H9 (cell line): ENCODE measurements around the gene ADAMTSL3. TPM values are rescaled to one million over a fixed set of nuclear protein-coding genes. Genes with fewer than 3 reads are reported as not detected.

Experiments used
- DNase-seq: peaks from one replicate; pipeline ENCODE4 v3.0.0-alpha.2; 2017
- H2AFZ ChIP-seq: one replicate; pipeline ENCODE4 v1.6.1; 2013; ENCODE audit warnings: mild to moderate bottlenecking, low read length, control low read depth, moderate library complexity
- H2AK5ac ChIP-seq: 2 replicates; pipeline ENCODE4 v1.6.1; 2013; ENCODE audit warnings: low read length, control low read depth, mixed read lengths; ENCODE audit not compliant: insufficient read length
- H2BK120ac ChIP-seq: one replicate; pipeline ENCODE4 v1.6.1; 2013; ENCODE audit warnings: low read depth, mild to moderate bottlenecking, low read length, control low read depth, inconsistent platforms; ENCODE audit not compliant: poor library complexity, severe bottlenecking
- H2BK12ac ChIP-seq: 2 replicates; pipeline ENCODE4 v1.6.1; 2013; ENCODE audit warnings: low read length, control low read depth, mixed read lengths, low read depth; ENCODE audit not compliant: insufficient read length
- H2BK15ac ChIP-seq: 2 replicates; pipeline ENCODE4 v1.6.1; 2013; ENCODE audit warnings: low read depth, low read length, control low read depth
- H2BK20ac ChIP-seq: one replicate; pipeline ENCODE4 v1.6.1; 2013; ENCODE audit warnings: low read depth, mild to moderate bottlenecking, low read length, control low read depth, inconsistent platforms; ENCODE audit not compliant: poor library complexity, severe bottlenecking
- H2BK5ac ChIP-seq: 2 replicates; pipeline ENCODE4 v1.6.1; 2013; ENCODE audit warnings: low read length, control low read depth, mixed read lengths; ENCODE audit not compliant: insufficient read length
- H3K14ac ChIP-seq: 2 replicates; pipeline ENCODE4 v1.6.1; 2013; ENCODE audit warnings: low read length, control low read depth; ENCODE audit not compliant: insufficient read depth
- H3K18ac ChIP-seq: 2 replicates; pipeline ENCODE4 v1.6.1; 2013; ENCODE audit warnings: low read depth, mild to moderate bottlenecking, mixed read lengths, low read length, control low read depth; ENCODE audit not compliant: insufficient read length
- H3K23ac ChIP-seq: 2 replicates; pipeline ENCODE4 v1.6.1; 2013; ENCODE audit warnings: low read length, control low read depth, mixed read lengths, low read depth; ENCODE audit not compliant: insufficient read length
- H3K23me2 ChIP-seq: 2 replicates; pipeline ENCODE4 v1.6.1; 2013; ENCODE audit warnings: low read depth, mild to moderate bottlenecking, mixed read lengths, low read length, control low read depth; ENCODE audit not compliant: insufficient read length, poor library complexity, severe bottlenecking
- H3K27ac ChIP-seq: 2 replicates; pipeline ENCODE4 v1.5.1; 2013; ENCODE audit warnings: low read length, control low read depth, mixed read lengths, low read depth; ENCODE audit not compliant: insufficient read length
- H3K27me3 ChIP-seq: 2 replicates; pipeline ENCODE4 v1.6.1; 2013; ENCODE audit warnings: low read length, control low read depth, inconsistent platforms; ENCODE audit not compliant: insufficient read depth
- H3K4ac ChIP-seq: 2 replicates; pipeline ENCODE4 v1.6.1; 2013; ENCODE audit warnings: low read depth, mild to moderate bottlenecking, control low read depth, inconsistent platforms, low read length, moderate library complexity
- H3K4me1 ChIP-seq: 2 replicates; pipeline ENCODE4 v1.6.1; 2013; ENCODE audit warnings: low read length, control low read depth, inconsistent platforms; ENCODE audit not compliant: insufficient read depth
- H3K4me2 ChIP-seq: 2 replicates; pipeline ENCODE4 v1.6.1; 2013; ENCODE audit warnings: low read length, control low read depth, mixed read lengths; ENCODE audit not compliant: insufficient read length, insufficient read depth
- H3K56ac ChIP-seq: 2 replicates; pipeline ENCODE4 v1.6.1; 2013; ENCODE audit warnings: low read depth, mild to moderate bottlenecking, mixed read lengths, low read length, control low read depth; ENCODE audit not compliant: insufficient read length
- H3K79me1 ChIP-seq: 2 replicates; pipeline ENCODE4 v1.6.1; 2013; ENCODE audit warnings: low read depth, mild to moderate bottlenecking, moderate library complexity, low read length, control low read depth, inconsistent platforms; ENCODE audit not compliant: insufficient read depth, poor library complexity, severe bottlenecking
- H3K79me2 ChIP-seq: 2 replicates; pipeline ENCODE4 v1.6.1; 2013; ENCODE audit warnings: low read length, control low read depth, inconsistent platforms; ENCODE audit not compliant: insufficient read depth
- H3K9ac ChIP-seq: 2 replicates; pipeline ENCODE4 v1.6.1; 2013; ENCODE audit warnings: low read length, control low read depth, mixed read lengths; ENCODE audit not compliant: insufficient read length; ENCODE audit errors: extremely low read depth
- H3K9me3 ChIP-seq: one replicate; pipeline ENCODE4 v1.6.1; 2013; ENCODE audit warnings: low read depth, low read length, inconsistent platforms; ENCODE audit not compliant: control insufficient read depth
- H3T11ph ChIP-seq: one replicate; pipeline ENCODE4 v1.6.1; 2013; ENCODE audit warnings: mild to moderate bottlenecking, low read length, control low read depth, inconsistent platforms
- H4K20me1 ChIP-seq: one replicate; pipeline ENCODE4 v1.6.1; 2013; ENCODE audit not compliant: control insufficient read depth, insufficient read length, insufficient read depth
- H4K5ac ChIP-seq: 2 replicates; pipeline ENCODE4 v1.6.1; 2013; ENCODE audit warnings: low read depth, mild to moderate bottlenecking, mixed read lengths, low read length, control low read depth; ENCODE audit not compliant: insufficient read length
- H4K8ac ChIP-seq: replicated peaks from 2 replicates; pipeline ENCODE4 v1.6.1; 2013; ENCODE audit warnings: low read length, control low read depth, mixed read lengths, low read depth; ENCODE audit not compliant: insufficient read length
- H4K91ac ChIP-seq: 2 replicates; pipeline ENCODE4 v1.6.1; 2013; ENCODE audit warnings: low read depth, mild to moderate bottlenecking, moderate library complexity, mixed read lengths, low read length, control low read depth; ENCODE audit not compliant: insufficient read length
- H3K27ac Mint-ChIP-seq, 3 experiments: 2 replicates in 2 of 3; 3 replicates in 1 of 3; pipeline ENCODE4 v1.8.0; 2020 to 2021; ENCODE audit warnings: mixed read lengths in 3 of 3, mild to moderate bottlenecking in 1 of 3, moderate library complexity in 1 of 3
- H3K27me3 Mint-ChIP-seq: 2 replicates; pipeline ENCODE4 v1.8.0; 2021; ENCODE audit warnings: low read depth, mild to moderate bottlenecking, moderate library complexity, mixed read lengths
- H3K36me3 Mint-ChIP-seq, 3 experiments: 2 replicates in 2 of 3; 3 replicates in 1 of 3; pipeline ENCODE4 v1.8.0; 2020 to 2021; ENCODE audit warnings: low read depth in 3 of 3, mixed read lengths in 3 of 3; ENCODE audit not compliant: insufficient read depth in 1 of 3
- H3K4me1 Mint-ChIP-seq, 2 experiments: 2 replicates each; pipeline ENCODE4 v1.8.0; 2020; ENCODE audit warnings: mixed read lengths in 2 of 2
- H3K4me3 Mint-ChIP-seq, 2 experiments: 2 replicates in 1 of 2; 3 replicates in 1 of 2; pipeline ENCODE4 v1.8.0; 2020 to 2021; ENCODE audit warnings: mild to moderate bottlenecking in 2 of 2, mixed read lengths in 2 of 2, moderate library complexity in 1 of 2
- H3K9me3 Mint-ChIP-seq, 2 experiments: 2 replicates in 1 of 2; 3 replicates in 1 of 2; pipeline ENCODE4 v1.8.0; 2020; ENCODE audit warnings: mild to moderate bottlenecking in 2 of 2, mixed read lengths in 2 of 2, moderate library complexity in 1 of 2
- WGBS: extraction: QIAGEN DNeasy Blood & Tissue Kit; methylation state at CpG from one replicate; pipeline ENCODE4 v1.1.7; 2013; ENCODE audit warnings: missing lambda C conversion rate, low lambda C conversion rate, mixed read lengths; ENCODE audit not compliant: insufficient read length; ENCODE audit errors: extremely low coverage; 5-methylcytosine and 5-hydroxymethylcytosine counted together
- total RNA-seq: library from RNA; stranded (reverse); gene quantifications from 2 replicates; pipeline ENCODE4 v1.2.1, GENCODE V29; 2021
- TF ChIP-seq, protein P1 (sequence below): fragments of 200-600 bp; sonication (generic); conservative IDR thresholded peaks from 3 replicates; pipeline ENCODE4 v1.8.0; 2021; ENCODE audit warnings: antibody characterized with exemption, mild to moderate bottlenecking

The ADAMTSL3 gene
- total RNA-seq, 1 experiment from 2014 or later: 0.39 TPM

DNA sequence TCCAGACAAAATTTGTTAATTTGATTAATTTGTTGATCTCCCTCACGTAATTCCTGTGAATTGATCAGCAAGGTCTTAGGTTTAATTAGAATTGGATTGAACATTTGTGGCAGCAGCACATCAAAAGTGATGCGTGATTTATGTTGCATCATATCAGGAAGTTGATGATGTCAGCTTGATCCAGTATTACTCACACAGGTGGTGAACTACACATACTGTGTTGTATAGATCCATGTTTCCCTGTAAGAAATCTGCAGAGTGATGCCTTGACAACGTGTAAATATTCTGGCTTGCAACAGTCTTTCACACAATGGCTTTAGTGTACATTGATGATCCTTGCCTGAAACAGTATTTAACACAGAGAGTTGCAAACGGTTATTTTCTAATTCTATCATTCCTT is 200.4 kb downstream of the ADAMTSL3 start:
- Histone ChIP-seq H3T11ph (no peak overlapping the region), H3K4me2 (no peak overlapping the region), H2AFZ (no peak overlapping the region), H2BK12ac (no peak overlapping the region), H3K9me3 (no peaks in the 10 kb centered on the region), H3K27me3 (no peaks in the 10 kb centered on the region), H4K5ac (no peak overlapping the region), H3K79me1 (no peaks in the 10 kb centered on the region), H3K23ac (no peak overlapping the region), H3K9ac (no peak overlapping the region), H2BK120ac (no peak overlapping the region), H2BK20ac (no peak overlapping the region), H2AK5ac (no peak overlapping the region), H4K20me1 (no peaks in the 10 kb centered on the region), H3K56ac (no peak overlapping the region), H3K23me2 (no peaks in the 10 kb centered on the region), H3K14ac (no peak overlapping the region), H3K4ac (no peak overlapping the region), H2BK5ac (no peak overlapping the region), H4K91ac (no peak overlapping the region), H3K27ac (no peak overlapping the region), H2BK15ac (no peak overlapping the region), H3K4me1 (no peaks in the 10 kb centered on the region), H3K18ac (no peak overlapping the region), H4K8ac (no peak overlapping the region), H3K79me2 (no peaks in the 10 kb centered on the region)
- Mint-ChIP-seq H3K4me3 (no peak overlapping the region), H3K36me3 (no peaks in the 10 kb centered on the region), H3K27me3 (no peaks in the 10 kb centered on the region), H3K4me1 (peaks cover 0 to 6% of the 10 kb centered on the region in 2 experiments; a peak in 2 of 4 replicates), H3K27ac (no peak overlapping the region), H3K9me3 (peaks cover 0 to 2% of the 10 kb centered on the region in 2 experiments; a peak in 1 of 5 replicates)
- TF ChIP-seq, protein P1, sequence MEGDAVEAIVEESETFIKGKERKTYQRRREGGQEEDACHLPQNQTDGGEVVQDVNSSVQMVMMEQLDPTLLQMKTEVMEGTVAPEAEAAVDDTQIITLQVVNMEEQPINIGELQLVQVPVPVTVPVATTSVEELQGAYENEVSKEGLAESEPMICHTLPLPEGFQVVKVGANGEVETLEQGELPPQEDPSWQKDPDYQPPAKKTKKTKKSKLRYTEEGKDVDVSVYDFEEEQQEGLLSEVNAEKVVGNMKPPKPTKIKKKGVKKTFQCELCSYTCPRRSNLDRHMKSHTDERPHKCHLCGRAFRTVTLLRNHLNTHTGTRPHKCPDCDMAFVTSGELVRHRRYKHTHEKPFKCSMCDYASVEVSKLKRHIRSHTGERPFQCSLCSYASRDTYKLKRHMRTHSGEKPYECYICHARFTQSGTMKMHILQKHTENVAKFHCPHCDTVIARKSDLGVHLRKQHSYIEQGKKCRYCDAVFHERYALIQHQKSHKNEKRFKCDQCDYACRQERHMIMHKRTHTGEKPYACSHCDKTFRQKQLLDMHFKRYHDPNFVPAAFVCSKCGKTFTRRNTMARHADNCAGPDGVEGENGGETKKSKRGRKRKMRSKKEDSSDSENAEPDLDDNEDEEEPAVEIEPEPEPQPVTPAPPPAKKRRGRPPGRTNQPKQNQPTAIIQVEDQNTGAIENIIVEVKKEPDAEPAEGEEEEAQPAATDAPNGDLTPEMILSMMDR: no peak
- no peak for DNase-seq
- no CpG with 5 or more reads among the region's 4 CpGs for WGBS
